LNCaP clone FGC (cell line): ENCODE measurements around the gene ANKS6.

Experiments
- DNase-seq: peaks from one replicate; pipeline ENCODE4 v3.0.0-alpha.2; 2011; ENCODE audit warnings: low read depth
- H3K4me3 ChIP-seq: 2 replicates; pipeline ENCODE4 v1.5.1; 2011; ENCODE audit warnings: mild to moderate bottlenecking, low read depth, low read length, control low read depth
- CTCF ChIP-seq: IDR thresholded peaks from 2 replicates; pipeline ENCODE4 v1.5.1; 2012; ENCODE audit warnings: mild to moderate bottlenecking; ENCODE audit not compliant: control insufficient read depth, insufficient read depth; ENCODE audit errors: extremely low read depth

Gene ANKS6

GRCh38 chr9:98740226-98740881 is 56.0 kb downstream of the ANKS6 start:
- TF ChIP-seq CTCF = no peak
- DNase-seq = no peak
- H3K4me3 ChIP-seq = no peak overlapping the region

GRCh38 chr9:98738741-98739140 is 57.6 kb downstream of the ANKS6 start:
- no peak for DNase-seq
- TF ChIP-seq CTCF = no peak
- H3K4me3 ChIP-seq = no peak overlapping the region

- TF ChIP-seq CTCF = no peak
- no peak for DNase-seq
- H3K4me3 ChIP-seq = no peak overlapping the region
Measured at GRCh38 chr9:98736226-98736625, 60.1 kb downstream of the ANKS6 start.

GRCh38 chr9:98732801-98733200 is 63.6 kb downstream of the ANKS6 start:
- no peak for DNase-seq
- H3K4me3 ChIP-seq = no peak overlapping the region
- no peak for TF ChIP-seq CTCF

GRCh38 chr9:98732091-98732490 is 64.3 kb downstream of the ANKS6 start:
- no peak for DNase-seq
- H3K4me3 ChIP-seq = no peak overlapping the region
- TF ChIP-seq CTCF = no peak

GRCh38 chr9:98730871-98731270 is 65.5 kb downstream of the ANKS6 start:
- no peak for TF ChIP-seq CTCF
- no peak for DNase-seq
- no peak overlapping the region for H3K4me3 ChIP-seq

GRCh38 chr9:98728500-98728899 is 67.9 kb downstream of the ANKS6 start:
- no peak for DNase-seq
- no peak overlapping the region for H3K4me3 ChIP-seq
- TF ChIP-seq CTCF = no peak
